Vagina (tissue), 2 donors: ENCODE data around the gene IQGAP2. TPM values are rescaled to one million over a fixed set of nuclear protein-coding genes. Genes with fewer than 3 reads are reported as not detected.

ENCODE experiments used
- DNase-seq, 2 donors: peaks; one replicate each; pipeline ENCODE4 v3.0.0-alpha.2; 2017; ENCODE audit errors: extremely low spot score in 2 of 2
- H3K27ac ChIP-seq: fragments of 200-600 bp; sonication (generic); one replicate; pipeline ENCODE4 v1.5.1; 2019
- H3K27me3 ChIP-seq: fragments of 200-600 bp; sonication (generic); one replicate; pipeline ENCODE4 v1.5.1; 2019
- H3K36me3 ChIP-seq, 2 donors: fragments of 200-600 bp; sonication (generic); one replicate each; pipeline ENCODE4 v1.5.1; 2017 to 2019
- H3K4me1 ChIP-seq: fragments of 200-600 bp; sonication (generic); one replicate; pipeline ENCODE4 v1.5.1; 2019
- H3K4me3 ChIP-seq, 2 donors: fragments of 200-600 bp; sonication (generic); 1 replicate in 1 of 2; 2 replicates in 1 of 2; pipeline ENCODE4 v1.5.1; 2016 to 2019
- H3K9me3 ChIP-seq: fragments of 200-600 bp; sonication (generic); one replicate; pipeline ENCODE4 v1.5.1; 2019
- CTCF ChIP-seq, 3 experiments: fragments of 450-650 bp in 2 of 3; fragments of 200-600 bp in 1 of 3; sonication (generic) in 1 of 3; IDR thresholded peaks; one replicate each; pipeline ENCODE4 v1.5.1; 2017 to 2019; ENCODE audit warnings: antibody characterized with exemption in 3 of 3, mild to moderate bottlenecking in 2 of 3, moderate library complexity in 2 of 3
- POLR2A ChIP-seq, 2 donors: fragments of 450-650 bp; IDR thresholded peaks; one replicate each; pipeline ENCODE4 v1.6.1; 2017; ENCODE audit warnings: antibody characterized with exemption in 2 of 2, mild to moderate bottlenecking in 2 of 2, moderate library complexity in 2 of 2
- POLR2AphosphoS5 ChIP-seq, 2 donors: sonication (generic); formaldehyde crosslinking; IDR thresholded peaks; one replicate each; pipeline ENCODE4 v1.9.0; 2017; ENCODE audit warnings: antibody characterized with exemption in 2 of 2, mild to moderate bottlenecking in 2 of 2, low read depth in 1 of 2; ENCODE audit not compliant: insufficient read depth in 1 of 2
- intact Hi-C: fragments of 100-400 bp; cut with DNase I; formaldehyde crosslinking; loops from one replicate; pipeline ENCODE4 v1.15.1; 2023
- total RNA-seq: library from RNA; depleted of rRNA; stranded (reverse); fragments of >200 nt; gene quantifications from one replicate; pipeline ENCODE4 v1.2.3, GENCODE V29; 2016

IQGAP2 gene
- total RNA-seq, 1 donor from 2014 or later = 8.6 TPM

GRCh38 chr5:76642390-76643040, 239.4 kb downstream of the IQGAP2 start:
- DNase-seq = no peak
- H3K27ac ChIP-seq = no peak overlapping the region
- intact Hi-C loops = no loop called here
- H3K4me3 ChIP-seq = no peak overlapping the region
- H3K36me3 ChIP-seq = no peaks in the 10 kb centered on the region
- H3K9me3 ChIP-seq = no peaks in the 10 kb centered on the region
- TF ChIP-seq CTCF (IDR thresholded peaks at IDR 0.05) (no peak), POLR2AphosphoS5 (IDR thresholded peaks at IDR 0.05; ENCODE audit: insufficient read depth in 1 of 2, low read depth in 1 of 2) (no peak), POLR2A (IDR thresholded peaks at IDR 0.05) (no peak)
- no peaks in the 10 kb centered on the region for H3K27me3 ChIP-seq
- no peaks in the 10 kb centered on the region for H3K4me1 ChIP-seq

- no peaks in the 10 kb centered on the region for H3K36me3 ChIP-seq
- no peak overlapping the region for H3K4me3 ChIP-seq
- H3K27me3 ChIP-seq = no peaks in the 10 kb centered on the region
- H3K4me1 ChIP-seq = no peaks in the 10 kb centered on the region
- TF ChIP-seq POLR2A (IDR thresholded peaks at IDR 0.05) (no peak), CTCF (IDR thresholded peaks at IDR 0.05) (no peak), POLR2AphosphoS5 (IDR thresholded peaks at IDR 0.05; ENCODE audit: insufficient read depth in 1 of 2, low read depth in 1 of 2) (no peak)
- H3K27ac ChIP-seq = no peak overlapping the region
- no peak for DNase-seq
- no peaks in the 10 kb centered on the region for H3K9me3 ChIP-seq
- intact Hi-C loops = no loop called here
Measured at GRCh38 chr5:76643371-76643770, 240.3 kb downstream of the IQGAP2 start.

- Histone ChIP-seq H3K4me1 (no peaks in the 10 kb centered on the region), H3K27ac (no peak overlapping the region), H3K27me3 (no peaks in the 10 kb centered on the region), H3K9me3 (no peaks in the 10 kb centered on the region), H3K36me3 (no peaks in the 10 kb centered on the region), H3K4me3 (no peak overlapping the region)
- no peak for DNase-seq
- intact Hi-C loops = no loop called here
- TF ChIP-seq POLR2A (IDR thresholded peaks at IDR 0.05) = no peak
- TF ChIP-seq CTCF (IDR thresholded peaks at IDR 0.05) = no peak
- no peak for TF ChIP-seq POLR2AphosphoS5 (IDR thresholded peaks at IDR 0.05; ENCODE audit: insufficient read depth in 1 of 2, low read depth in 1 of 2)
Measured at GRCh38 chr5:76649140-76649539, 246.1 kb downstream of the IQGAP2 start.

- no peaks in the 10 kb centered on the region for H3K9me3 ChIP-seq
- DNase-seq = no peak
- H3K27ac ChIP-seq = no peak overlapping the region
- intact Hi-C loops = no loop called here
- no peaks in the 10 kb centered on the region for H3K4me1 ChIP-seq
- no peaks in the 10 kb centered on the region for H3K36me3 ChIP-seq
- no peaks in the 10 kb centered on the region for H3K27me3 ChIP-seq
- H3K4me3 ChIP-seq = no peak overlapping the region
- TF ChIP-seq POLR2AphosphoS5 (IDR thresholded peaks at IDR 0.05; ENCODE audit: insufficient read depth in 1 of 2, low read depth in 1 of 2) (no peak), POLR2A (IDR thresholded peaks at IDR 0.05) (no peak), CTCF (IDR thresholded peaks at IDR 0.05) (no peak)
Measured at GRCh38 chr5:76652809-76653414, 249.8 kb downstream of the IQGAP2 start.

- Histone ChIP-seq H3K27ac (no peak overlapping the region), H3K9me3 (no peaks in the 10 kb centered on the region), H3K27me3 (no peaks in the 10 kb centered on the region), H3K4me3 (no peak overlapping the region), H3K36me3 (no peaks in the 10 kb centered on the region), H3K4me1 (no peaks in the 10 kb centered on the region)
- TF ChIP-seq POLR2AphosphoS5 (IDR thresholded peaks at IDR 0.05; ENCODE audit: insufficient read depth in 1 of 2, low read depth in 1 of 2) (no peak), CTCF (IDR thresholded peaks at IDR 0.05) (no peak), POLR2A (IDR thresholded peaks at IDR 0.05) (no peak)
- no peak for DNase-seq
- intact Hi-C loops = no loop called here
Measured at GRCh38 chr5:76657091-76657490, 254.0 kb downstream of the IQGAP2 start.
